Erythroblast (primary cell): ENCODE measurements around the gene HLCS.

Experiments used
- GATA1 ChIP-seq: IDR thresholded peaks from 2 replicates; pipeline ENCODE4 v1.6.1; 2011; ENCODE audit warnings: low read depth, mild to moderate bottlenecking, control low read depth, low read length, moderate library complexity
- POLR2A ChIP-seq: IDR thresholded peaks from 2 replicates; pipeline ENCODE4 v1.6.1; 2011; ENCODE audit warnings: mild to moderate bottlenecking, low read length

DNA sequence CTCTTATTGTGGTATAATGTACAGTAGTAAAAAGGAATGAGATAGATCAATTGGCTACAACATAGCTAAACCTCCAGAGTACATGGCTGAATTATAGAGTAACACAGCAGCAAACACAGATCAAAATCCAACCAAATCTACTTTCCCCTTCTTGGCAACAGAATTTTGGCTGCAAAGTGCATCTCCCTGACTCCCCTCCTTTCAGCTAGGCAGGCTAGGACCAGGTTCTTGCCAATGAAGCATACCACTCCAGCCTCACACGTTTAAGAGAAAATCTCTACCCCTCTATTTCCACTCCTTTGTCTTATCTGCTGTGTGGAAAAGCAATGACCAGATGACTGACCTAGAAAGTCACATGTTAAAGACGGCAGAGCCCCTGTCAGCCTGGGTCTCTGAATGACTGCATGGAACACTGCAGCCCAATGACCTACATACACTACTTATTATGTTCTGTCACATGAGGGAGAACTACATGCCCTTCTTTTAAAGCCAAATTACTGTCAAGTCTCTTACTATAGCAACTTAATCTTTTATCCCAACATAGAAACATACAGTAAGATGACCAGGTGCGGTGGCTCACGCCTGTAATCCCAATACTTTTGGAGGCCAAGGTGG lies 99.1 kb downstream of the HLCS start:
- no peak for TF ChIP-seq POLR2A
- no peak for TF ChIP-seq GATA1
